AG09319 (cell line): ENCODE data around the gene TMEM117.

Experiments used
- DNase-seq: peaks from one replicate; pipeline ENCODE4 v3.0.0-alpha.2; 2010; ENCODE audit warnings: low read depth; ENCODE audit errors: extremely low read depth
- TF ChIP-seq, protein P1 (sequence below): IDR thresholded peaks from 2 replicates; pipeline ENCODE4 v1.5.1; 2011; ENCODE audit warnings: low read depth, mild to moderate bottlenecking, inconsistent platforms, low read length, moderate library complexity

Gene TMEM117

DNA sequence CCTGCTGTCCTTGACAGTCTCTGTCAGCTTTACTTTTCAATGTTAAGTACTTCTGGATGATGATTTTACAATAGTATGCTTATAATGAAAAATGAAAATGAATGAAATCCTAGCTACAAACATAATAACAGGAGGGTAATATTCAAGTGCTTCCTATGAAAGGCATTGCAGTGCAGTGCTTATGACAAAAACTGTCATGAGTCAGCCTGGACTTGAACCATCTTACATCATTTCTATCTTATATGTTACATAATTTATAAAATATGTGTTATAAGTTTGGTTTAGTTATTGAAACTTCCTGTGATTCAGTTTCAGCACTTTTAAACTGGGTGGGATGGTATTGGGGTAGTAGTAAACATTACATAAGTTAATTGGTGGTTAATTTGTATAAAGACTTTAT is 451.7 kb downstream of the TMEM117 start:
- TF ChIP-seq, protein P1, sequence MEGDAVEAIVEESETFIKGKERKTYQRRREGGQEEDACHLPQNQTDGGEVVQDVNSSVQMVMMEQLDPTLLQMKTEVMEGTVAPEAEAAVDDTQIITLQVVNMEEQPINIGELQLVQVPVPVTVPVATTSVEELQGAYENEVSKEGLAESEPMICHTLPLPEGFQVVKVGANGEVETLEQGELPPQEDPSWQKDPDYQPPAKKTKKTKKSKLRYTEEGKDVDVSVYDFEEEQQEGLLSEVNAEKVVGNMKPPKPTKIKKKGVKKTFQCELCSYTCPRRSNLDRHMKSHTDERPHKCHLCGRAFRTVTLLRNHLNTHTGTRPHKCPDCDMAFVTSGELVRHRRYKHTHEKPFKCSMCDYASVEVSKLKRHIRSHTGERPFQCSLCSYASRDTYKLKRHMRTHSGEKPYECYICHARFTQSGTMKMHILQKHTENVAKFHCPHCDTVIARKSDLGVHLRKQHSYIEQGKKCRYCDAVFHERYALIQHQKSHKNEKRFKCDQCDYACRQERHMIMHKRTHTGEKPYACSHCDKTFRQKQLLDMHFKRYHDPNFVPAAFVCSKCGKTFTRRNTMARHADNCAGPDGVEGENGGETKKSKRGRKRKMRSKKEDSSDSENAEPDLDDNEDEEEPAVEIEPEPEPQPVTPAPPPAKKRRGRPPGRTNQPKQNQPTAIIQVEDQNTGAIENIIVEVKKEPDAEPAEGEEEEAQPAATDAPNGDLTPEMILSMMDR = no peak
- no peak for DNase-seq

- DNase-seq = no peak
- TF ChIP-seq, protein P1 = no peak
These were observed 458.8 kb downstream of the TMEM117 start for GRCh38 chr12:44294649-44295048.

GRCh38 chr12:44295958-44296623 is 460.2 kb downstream of the TMEM117 start:
- TF ChIP-seq, protein P1 = no peak
- no peak for DNase-seq

GRCh38 chr12:44296624-44297197 is 460.8 kb downstream of the TMEM117 start:
- no peak for DNase-seq
- TF ChIP-seq, protein P1 = no peak

DNA sequence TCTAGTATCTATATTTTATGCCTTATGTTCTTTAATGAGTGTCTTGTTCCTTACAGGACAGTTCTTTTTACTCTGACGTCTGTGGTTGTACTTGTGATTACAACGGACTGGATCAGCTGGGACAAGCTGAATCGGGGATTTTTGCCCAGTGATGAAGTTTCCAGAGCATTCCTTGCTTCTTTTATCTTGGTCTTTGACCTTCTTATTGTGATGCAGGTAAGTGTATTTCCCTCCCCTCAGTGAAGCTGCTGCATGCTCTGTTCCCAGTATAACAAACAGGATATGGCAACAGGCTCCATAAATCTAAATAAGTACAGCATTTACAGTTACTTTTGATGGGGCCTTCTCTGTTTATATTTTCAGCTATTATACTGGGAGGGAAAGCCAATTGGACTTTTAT is 463.6 kb downstream of the TMEM117 start:
- TF ChIP-seq, protein P1 = no peak
- no peak for DNase-seq

DNA sequence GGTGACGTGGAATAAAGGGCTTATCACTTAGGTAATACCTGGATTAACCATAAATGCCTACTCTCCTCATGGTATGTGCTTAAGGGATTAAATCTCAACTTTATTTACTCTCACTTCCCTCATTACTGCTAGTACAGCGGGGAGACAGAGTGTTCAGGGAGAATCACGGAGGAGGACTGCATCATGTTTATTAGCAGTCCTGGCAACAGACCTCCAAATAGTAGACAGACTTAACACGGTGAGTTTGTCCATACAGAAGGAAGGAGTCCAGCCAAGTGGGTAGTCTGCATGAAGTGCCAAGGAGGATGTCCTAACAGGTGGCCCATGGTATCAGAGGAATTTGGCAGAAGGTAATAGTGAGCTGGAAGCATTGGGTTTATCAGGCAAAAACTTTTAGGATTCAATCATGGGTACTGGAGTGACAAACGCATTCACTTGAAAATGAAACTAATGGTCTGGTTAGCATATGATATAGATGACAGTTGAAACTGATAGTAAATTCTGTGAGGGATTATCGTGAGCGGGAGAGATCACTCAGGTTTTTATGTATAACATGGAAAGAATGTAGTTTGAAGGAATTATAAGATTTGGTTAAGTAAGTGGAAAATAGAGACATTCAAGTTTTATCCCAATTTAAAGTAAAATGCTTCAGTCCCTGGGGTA is 471.8 kb downstream of the TMEM117 start:
- no peak for DNase-seq

GRCh38 chr12:44313188-44313587 is 477.3 kb downstream of the TMEM117 start:
- TF ChIP-seq, protein P1 = no peak
- DNase-seq = no peak

More for the DNA sequence above, 471.8 kb downstream of the TMEM117 start:
- TF ChIP-seq, protein P1 = no peak
